NCI-H748 treated with DMSO at 0.1 percent for 48 hours (cell line): ENCODE data around the gene RNF17.
"Not testable (repeated sequence)": the region's sequence is repeated elsewhere in the genome, so short reads cannot be mapped to it uniquely, and the experiment has no call there.

Source experiments
- DNase-seq: peaks from one replicate; lab custom pipeline; 2025; lab: John Stamatoyannopoulos, UW

The RNF17 gene, protein sequence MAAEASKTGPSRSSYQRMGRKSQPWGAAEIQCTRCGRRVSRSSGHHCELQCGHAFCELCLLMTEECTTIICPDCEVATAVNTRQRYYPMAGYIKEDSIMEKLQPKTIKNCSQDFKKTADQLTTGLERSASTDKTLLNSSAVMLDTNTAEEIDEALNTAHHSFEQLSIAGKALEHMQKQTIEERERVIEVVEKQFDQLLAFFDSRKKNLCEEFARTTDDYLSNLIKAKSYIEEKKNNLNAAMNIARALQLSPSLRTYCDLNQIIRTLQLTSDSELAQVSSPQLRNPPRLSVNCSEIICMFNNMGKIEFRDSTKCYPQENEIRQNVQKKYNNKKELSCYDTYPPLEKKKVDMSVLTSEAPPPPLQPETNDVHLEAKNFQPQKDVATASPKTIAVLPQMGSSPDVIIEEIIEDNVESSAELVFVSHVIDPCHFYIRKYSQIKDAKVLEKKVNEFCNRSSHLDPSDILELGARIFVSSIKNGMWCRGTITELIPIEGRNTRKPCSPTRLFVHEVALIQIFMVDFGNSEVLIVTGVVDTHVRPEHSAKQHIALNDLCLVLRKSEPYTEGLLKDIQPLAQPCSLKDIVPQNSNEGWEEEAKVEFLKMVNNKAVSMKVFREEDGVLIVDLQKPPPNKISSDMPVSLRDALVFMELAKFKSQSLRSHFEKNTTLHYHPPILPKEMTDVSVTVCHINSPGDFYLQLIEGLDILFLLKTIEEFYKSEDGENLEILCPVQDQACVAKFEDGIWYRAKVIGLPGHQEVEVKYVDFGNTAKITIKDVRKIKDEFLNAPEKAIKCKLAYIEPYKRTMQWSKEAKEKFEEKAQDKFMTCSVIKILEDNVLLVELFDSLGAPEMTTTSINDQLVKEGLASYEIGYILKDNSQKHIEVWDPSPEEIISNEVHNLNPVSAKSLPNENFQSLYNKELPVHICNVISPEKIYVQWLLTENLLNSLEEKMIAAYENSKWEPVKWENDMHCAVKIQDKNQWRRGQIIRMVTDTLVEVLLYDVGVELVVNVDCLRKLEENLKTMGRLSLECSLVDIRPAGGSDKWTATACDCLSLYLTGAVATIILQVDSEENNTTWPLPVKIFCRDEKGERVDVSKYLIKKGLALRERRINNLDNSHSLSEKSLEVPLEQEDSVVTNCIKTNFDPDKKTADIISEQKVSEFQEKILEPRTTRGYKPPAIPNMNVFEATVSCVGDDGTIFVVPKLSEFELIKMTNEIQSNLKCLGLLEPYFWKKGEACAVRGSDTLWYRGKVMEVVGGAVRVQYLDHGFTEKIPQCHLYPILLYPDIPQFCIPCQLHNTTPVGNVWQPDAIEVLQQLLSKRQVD (N-terminal part only)

DNA sequence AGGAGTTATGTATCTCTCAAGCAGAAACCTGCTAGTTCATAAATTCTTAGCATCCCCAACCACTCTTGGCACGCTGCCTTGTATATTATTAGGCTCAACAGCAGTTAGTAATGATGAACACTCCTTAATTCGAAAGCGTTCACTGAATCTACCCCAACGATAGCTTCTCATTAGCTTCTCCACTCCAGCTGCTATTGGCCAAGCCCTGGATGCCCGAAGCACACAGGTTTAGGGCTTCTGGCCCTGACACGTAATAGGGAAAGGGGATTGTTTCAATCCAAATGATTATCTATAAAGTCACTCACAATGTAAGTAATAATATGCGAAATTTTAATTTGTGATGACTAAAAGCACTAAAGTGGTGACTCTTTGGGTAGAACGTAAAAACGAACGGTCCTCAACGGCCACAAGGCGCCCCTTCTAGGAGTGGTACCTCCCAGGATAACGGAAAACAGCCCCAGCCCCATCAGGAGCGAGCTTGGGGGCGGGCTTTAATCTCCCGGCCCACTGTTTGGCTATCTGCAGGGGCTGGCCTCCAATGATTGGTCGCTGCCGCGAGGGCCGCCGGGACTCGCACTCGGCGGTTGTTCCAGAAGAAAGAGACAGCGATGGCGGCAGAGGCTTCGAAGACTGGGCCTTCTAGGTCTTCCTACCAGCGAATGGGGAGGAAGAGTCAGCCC is at the start of gene RNF17:
RNF17 (plus strand) TSS at position 574 of the 680 bp plus-strand sequence; CDS start at position 609, 35 bp downstream.
- DNase-seq, result no peak

DNA sequence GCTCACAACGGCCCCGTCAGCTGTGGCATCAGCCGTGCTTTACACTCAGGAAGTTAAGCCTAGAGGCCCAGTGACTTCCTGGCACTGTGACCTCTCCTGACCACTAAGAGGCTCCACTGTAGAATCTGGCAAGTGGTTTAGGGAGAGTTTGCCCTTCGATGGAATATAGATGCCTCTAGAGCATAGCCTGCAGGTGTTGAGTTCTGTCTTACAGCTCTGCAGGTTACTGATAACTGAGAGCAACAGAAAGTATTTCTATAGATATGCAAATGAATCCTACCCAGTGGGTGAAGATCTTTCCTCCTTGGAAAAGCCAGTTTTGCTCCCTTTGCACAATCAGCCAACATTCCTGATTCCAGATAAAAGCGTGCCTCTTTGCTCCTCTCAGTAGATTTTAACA is 48.0 kb upstream of the RNF17 start:
- DNase-seq, result no peak

DNA sequence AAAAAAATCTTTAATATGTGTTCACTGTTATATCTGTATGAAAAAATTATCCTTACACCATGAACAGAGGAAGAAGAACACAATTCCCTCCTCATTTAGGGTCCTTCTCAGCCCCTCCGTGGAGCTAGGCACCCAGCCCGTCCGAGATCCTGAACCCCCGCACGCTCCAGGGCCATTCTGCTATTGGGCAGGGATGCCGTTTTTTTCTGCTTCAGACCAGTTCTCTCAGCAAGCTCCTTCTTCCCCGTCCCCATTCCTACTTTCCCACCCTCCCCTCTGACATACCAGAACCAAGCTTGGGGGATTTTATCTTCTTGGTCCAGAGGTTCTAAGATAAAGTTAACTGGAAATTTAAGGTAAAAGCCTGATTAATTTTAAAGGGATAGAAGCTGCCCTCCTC is 47.5 kb upstream of the RNF17 start:
- no peak for DNase-seq

DNA sequence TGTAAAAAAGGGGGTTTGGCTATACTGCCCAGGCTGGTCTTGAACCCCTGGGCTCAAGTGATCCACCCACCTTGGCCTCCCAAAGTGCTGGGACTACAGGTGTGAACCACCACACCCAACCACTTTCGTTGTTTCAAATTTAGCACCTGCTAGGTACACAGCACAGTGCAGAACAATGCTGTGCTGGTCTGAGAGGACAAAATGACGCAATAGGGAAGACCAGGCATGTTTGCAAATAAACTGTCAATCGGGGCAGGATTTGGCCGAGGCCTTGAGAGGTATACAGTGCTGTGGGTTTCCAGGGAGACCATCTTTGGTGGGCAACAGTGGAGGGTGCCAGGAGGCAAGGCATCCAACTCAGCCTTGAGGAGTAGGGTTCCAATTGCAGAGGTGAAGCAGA is 46.8 kb upstream of the RNF17 start:
- DNase-seq, result no peak

DNA sequence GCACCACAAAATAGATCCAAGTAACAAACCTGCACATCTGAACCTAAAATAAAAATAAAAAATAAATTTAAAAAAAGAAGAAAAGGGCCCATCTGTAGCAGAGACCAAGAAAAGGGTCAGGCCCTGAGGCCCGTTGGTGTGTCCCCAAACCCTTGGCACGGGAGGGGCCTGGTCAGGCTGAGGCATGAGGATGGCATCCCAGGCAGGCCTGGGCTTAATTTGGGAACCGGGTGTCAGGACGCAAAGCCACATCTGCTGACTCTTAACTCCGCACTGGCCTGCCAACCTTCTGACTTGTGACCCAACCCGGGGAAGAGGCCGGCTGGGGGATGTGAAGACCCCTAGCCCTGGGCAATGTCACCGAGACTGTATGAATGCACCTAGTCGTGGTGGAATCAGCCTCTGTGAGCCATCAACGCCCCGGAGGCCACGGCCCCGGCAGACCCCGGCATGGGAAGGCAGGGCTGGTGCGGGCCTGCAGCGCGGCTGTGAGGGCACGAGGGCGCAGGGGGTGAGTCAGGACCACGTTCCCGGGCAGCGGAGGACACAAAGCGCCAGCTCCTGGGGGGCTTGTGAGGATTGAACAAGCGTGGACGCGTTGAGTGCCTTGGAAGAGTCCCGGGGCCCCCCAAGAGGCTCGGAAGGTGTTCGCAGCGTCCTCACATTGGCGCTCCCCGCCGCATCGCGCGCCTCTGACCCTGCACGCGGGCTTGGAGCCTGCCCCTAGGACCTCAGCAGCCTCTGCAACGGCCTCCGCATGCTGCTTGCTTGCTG is 45.6 kb upstream of the RNF17 start:
- DNase-seq, result no peak

DNA sequence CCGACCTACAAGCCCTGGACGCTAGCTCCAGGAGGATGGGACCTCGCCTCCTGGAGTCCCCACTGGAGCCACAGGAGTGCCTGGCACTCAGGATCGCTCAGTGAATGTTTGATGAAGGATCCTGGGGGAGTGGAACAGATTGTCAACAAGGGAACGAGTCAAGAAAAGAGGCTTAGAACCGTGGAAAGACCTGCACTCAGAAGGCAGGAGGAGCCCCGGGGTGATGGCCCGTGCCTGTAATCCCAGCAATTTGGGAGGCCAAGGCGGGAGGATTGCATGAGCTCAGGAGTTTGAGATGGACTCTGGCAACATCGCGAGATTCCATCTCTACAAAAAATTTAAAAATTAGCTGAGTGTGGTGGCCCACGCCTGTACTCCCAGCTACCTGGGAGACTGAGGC is 44.8 kb upstream of the RNF17 start:
- no peak for DNase-seq

DNA sequence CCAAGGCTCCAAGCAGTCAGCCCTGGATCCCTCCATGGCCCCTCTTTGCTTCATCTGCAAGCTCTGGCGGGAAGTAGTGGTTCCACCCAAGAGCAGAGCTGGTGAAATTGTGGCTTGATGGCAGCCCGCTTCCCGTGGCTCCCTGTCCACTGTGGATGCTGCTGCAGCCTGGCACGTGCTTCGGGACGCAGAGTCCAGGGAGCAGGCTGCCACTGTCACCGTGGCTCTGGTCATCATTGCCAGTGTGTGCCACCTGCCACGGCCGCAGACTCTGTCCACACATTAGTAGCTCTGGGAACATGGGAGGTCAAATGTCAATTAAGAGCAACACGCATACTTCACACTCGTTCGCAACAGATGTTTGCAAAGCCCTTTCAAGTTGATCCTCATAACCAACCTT is 40.8 kb upstream of the RNF17 start:
- DNase-seq, result no peak

DNA sequence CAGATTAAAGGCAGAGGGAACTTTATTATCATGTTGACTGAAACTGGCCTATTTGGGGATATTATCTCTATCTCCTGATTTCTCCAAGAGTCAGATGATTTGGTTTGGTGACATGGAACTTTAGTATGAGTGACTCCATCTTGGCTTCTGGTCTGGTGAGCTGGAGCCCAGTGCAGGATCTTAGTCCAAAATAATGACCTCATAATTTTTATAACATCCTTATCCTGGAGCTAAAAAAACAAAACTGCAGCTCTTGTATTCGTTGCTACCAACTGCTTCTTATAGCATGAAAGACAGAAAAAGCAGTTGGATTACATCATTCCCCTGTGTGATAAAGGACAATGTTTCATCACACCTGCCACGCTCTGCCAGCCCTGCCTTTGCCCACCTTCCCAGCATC is 39.3 kb upstream of the RNF17 start:
- DNase-seq, result no peak

DNA sequence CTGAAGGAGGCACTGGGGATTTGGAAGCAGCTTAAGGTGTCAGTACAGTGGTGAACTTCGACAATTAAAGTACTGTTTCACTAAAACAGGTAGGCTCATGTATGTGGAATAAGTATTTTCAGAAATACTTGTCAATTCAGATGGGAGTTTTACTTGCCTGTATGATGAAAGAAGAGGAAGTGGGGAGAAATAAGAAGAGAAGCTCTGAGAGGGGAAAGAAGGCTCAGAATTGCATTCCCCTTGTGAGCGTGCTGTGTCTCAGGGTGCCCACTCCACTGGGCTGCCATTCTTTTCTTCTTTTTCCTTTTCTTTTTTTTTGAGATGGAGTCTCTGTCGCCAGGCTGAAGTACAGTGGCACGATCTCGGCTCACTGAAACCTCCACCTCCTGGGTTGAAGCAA is 38.6 kb upstream of the RNF17 start:
- no peak for DNase-seq

DNA sequence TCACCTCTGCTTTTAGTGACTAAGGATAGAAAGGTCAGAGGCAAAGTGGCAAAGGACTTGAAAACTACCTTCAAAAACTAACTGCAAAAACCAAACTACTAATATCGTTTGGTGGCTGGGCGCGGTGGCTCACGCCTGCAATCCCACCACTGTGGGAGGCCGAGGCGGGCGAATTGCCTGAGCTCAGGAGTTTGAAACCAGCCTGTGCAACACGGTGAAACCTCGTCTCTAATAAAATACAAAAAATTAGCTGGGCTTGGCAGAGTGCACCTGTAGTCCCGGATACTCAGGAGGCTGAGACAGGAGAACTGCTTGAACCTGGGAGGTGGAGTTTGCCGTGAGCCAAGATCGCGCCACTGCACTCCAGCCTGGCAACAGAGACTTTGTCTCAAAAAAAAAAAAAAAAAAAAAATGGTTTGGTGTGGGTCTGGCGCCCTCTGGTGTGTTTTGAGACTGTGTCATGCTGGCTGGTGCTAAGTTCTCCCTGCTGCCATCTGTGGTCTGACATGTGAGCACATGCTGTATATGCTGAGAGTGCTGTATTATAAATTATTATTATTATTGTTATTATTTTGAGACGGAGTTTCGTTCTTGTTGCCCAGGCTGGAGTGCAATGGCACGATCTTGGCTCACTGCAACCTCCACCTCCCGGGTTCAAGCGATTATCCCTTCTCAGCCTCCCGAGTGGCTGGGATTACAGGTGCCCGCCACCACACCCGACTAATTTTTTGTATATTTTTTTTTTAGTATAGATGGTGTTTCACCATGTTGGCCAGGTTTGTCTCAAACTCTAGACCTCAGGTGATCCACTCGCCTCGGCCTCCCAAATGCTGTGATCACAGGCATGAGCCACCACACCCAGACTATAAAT is 36.0 kb upstream of the RNF17 start:
- DNase-seq, result peak; percentile 82

DNA sequence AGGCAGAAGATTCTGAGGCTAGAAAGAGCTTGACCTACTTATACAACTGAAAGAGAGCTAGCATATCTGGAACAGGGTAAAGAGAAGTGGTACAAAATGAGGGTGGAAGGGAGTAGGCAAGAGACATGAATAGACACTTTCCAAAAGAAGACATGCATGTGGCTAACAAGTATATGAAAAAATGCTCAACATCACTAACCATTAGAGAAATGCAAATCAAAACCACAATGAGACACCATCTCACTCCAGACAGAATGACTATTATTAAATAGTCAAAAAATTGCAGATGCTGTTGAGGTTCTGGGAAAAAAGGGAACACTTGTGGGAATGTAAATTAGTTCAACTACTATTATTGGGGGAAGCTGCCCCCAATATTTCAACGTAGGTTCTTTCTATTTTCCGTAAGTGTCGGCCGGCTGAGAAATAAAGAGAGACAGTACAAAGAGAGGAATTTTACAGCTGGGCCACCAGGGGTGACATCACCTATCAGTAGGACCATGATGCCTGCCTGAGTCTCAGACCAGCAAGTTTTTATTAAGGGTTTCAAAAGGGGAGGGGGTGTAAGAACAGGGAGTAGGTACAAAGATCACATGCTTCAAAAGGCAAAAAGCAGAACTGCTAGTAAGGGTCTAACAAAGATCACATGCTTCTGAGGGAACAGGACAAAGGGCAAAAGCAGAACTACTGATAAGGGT is 32.9 kb upstream of the RNF17 start:
- not testable (repeated sequence) for DNase-seq

DNA sequence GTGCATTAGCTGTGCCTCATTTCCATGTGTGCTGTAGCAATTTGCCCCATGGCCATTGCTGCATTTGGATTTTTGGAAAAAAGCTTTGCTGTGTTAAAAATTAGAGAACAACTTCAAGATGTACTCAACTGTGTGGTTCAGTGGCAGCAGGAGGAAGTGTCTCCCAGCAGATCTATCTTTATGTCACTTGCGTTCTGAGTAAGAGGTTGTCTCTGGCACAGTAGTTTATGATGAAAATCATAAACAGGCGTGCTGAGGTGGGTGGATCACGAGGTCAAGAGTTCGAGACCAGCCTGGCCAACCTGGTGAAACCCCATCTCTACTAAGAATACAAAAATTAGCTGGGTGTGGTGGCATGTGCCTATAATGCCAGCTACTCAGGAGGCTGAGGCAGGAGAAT is 29.0 kb upstream of the RNF17 start:
- DNase-seq, result no peak

DNA sequence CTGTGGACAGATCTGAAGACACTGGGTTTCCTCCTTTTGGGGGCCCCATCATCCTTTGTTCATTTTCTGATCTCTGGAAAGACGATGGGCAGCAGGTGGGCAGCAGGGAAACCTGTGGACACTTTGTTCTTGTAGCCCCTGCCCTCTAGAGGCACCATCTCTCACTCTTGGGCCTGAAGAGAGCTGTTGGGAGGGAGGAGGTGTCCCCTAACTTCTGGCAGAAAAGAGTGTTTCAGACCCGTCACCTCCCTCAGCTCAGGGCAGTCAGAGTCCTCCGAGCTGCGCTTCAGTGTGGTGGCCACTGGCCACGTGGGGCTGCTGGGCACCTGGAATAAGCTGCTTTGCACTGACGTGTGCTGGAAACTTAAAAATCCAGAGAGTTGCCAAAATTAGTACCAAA is 26.9 kb upstream of the RNF17 start:
- no peak for DNase-seq

DNA sequence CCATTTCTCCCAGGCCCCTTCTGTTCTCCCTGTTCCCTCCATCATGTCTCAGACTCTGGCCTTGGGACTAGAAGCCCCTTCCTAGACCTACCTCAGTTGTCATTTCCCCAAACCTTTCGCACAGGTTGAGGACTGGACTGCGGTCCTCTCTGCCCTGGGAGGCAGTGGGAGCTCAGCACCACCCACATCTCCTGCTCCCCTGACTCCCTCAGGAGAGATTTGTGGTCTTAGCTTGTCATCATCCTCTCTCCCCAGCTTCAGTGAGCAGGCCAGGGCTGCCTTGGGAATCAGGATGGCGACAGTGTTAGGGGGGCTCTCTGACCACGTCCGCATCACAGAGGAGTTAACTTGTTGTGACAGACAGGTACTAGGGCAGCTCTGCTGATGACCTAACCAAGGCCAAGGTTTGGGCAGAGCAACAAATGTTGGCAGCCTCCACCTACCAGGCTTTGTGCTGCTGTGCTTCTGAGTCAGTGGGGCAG is 25.6 kb upstream of the RNF17 start:
- no peak for DNase-seq

DNA sequence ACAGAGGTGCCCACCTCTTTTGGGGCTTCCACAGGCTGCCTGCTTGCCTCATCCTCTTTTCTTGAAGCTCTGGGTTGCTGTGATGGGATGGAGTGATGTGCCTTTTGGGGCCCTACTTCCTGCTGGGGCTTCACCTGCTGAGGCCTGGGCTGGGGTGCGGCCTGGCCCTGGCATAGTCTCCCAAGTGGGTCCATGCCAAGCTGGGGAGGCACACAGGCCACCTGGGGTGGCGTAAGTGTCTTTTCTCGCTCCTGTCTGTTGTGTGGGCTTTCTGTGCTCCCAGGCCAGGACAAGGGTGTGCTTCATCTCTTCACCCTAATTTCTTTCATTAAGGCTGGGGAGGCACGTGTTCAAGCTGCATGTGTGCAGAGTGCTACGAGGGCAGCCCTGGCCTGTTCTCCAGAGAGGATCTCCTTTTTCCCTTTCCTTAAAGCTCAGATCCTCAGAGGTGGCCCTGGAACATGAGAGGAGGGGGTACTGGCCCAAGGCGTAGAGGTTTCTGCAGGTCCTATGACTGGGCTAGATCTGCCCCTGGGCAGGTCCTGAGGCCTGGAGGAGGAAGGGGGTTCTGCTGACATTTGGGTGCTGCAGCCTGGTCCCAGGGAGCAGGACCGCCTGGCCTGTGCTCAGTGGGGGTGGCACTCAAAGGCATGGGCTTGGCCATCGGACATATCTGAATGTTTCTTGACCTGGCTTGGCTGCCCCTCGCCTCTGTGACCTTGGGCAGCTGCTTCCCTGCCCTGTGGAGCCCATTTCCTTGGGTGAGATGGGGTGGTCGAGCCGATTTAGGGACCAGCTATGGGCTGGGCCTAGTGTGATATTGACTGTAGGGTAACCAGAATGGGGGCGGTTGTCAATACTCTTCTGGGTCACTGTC is 23.7 kb upstream of the RNF17 start:
- no peak for DNase-seq

DNA sequence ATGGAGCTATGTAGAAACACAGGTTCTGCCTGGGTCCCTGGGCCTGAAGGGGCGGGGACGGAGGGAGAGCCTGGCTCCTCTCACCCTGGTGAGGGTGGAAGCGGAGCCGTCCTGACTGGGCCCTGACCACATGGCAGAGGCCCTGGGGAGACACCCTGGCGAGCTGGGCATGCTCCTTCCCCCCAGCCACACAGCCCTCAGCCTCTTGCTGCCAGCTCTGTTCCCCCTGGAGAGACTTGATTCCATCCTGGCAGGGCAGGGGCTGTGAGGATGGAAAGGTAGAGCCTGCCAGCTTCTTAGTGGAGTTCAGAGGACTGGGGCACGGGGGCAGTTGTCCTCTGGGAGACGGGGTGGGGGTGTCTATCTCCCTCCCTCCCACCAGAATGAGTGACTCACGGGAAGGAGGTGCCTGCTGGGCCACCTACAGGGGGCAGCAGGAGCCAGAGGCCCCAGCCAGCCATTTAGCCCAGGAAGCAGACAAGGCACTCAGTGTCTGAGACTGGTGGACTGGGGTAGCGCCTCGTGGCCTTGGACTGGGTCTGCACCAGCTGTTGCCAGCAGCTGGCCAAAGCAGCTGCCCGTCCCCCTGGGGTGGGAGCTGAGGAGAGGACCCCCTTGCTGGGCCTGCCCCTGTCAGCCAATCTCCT is 22.8 kb upstream of the RNF17 start:
- DNase-seq, result no peak

DNA sequence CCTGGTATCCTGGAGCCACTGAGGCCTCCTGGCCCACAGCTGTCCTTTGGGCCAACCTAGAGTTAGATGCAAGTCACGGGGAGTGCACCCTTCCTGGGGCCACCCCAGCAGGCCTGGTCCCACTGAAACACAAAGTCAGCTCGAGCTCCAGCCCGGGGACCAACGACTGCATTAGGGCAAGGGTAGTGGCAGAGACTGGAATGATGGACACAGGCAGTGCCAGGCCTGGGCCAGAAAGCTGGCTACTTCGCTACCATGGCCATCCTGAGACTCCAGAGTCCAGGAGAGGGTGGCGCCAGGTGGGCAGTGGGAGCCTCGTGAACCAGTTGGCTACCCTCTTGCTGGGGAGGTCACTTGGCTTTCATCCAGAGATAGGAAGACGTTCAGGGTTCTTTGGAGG is 22.2 kb upstream of the RNF17 start:
- DNase-seq, result no peak

DNA sequence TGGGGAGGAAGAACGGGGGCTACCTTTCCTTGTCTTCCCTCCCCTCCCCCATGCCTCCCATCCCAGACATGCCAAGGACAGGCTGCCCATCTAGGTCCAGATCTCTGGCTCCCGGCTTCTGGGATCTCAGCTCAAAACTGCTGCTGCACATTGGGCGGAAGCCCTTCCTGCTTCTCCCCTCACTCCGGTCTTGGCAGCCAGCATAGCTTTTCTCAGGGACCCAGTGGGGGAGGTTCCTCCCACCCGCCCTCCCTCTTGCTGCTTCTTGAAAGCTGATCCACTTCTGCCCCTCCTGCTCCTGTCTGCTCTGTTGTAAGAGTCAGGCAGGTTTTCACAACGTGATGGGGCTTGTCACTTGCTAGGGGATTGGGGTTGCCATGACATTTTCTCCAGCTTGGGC is 21.7 kb upstream of the RNF17 start:
- no peak for DNase-seq
